ENCODE data around the gene AK9.

DNA sequence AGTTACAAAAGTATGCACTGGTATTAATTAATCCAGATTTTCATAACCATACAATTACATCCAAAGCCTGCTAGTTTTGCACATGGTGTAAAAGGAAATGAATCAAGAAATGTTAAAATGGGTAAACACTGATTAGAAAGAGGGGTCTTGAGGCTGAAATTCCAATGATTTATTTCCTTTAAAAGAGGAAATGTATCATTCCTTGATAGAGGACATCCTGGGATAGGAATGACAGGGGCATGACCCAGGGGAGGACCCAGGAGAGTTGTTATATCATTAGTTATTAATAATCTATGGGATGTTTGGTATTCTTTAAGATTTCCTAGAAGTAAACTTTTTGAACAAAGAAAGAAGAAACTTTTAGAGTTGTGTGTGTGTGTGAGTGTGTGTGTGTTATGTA, 18.2 kb downstream of the AK9 start:
- TF ChIP-seq EZH2 (IDR thresholded peaks at IDR 0.05; ENCODE audit: low read length, unreplicated experiment), result no peak
- TF ChIP-seq, protein P1, sequence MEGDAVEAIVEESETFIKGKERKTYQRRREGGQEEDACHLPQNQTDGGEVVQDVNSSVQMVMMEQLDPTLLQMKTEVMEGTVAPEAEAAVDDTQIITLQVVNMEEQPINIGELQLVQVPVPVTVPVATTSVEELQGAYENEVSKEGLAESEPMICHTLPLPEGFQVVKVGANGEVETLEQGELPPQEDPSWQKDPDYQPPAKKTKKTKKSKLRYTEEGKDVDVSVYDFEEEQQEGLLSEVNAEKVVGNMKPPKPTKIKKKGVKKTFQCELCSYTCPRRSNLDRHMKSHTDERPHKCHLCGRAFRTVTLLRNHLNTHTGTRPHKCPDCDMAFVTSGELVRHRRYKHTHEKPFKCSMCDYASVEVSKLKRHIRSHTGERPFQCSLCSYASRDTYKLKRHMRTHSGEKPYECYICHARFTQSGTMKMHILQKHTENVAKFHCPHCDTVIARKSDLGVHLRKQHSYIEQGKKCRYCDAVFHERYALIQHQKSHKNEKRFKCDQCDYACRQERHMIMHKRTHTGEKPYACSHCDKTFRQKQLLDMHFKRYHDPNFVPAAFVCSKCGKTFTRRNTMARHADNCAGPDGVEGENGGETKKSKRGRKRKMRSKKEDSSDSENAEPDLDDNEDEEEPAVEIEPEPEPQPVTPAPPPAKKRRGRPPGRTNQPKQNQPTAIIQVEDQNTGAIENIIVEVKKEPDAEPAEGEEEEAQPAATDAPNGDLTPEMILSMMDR (conservative IDR thresholded peaks at IDR 0.05; ENCODE audit: low read depth, low read length), result no peak
- TF ChIP-seq EZH2phosphoT487 (IDR thresholded peaks at IDR 0.05; ENCODE audit: borderline replicate concordance, low read length), result no peak

All from PC-3 (cell line).